Muscle layer of duodenum (tissue), 2 donors: Measurements from ENCODE around the gene METTL23.

Source experiments
- H3K27ac ChIP-seq: one replicate; pipeline ENCODE4 v1.7.0; 2013; ENCODE audit warnings: mild to moderate bottlenecking, low read length
- H3K27me3 ChIP-seq: one replicate; pipeline ENCODE4 v1.7.0; 2013; ENCODE audit warnings: low read depth, mild to moderate bottlenecking, control low read depth, low read length
- H3K36me3 ChIP-seq, 2 donors: one replicate each; pipeline ENCODE4 v1.7.0; 2013; ENCODE audit warnings: low read length in 2 of 2, control low read depth in 1 of 2, mild to moderate bottlenecking in 1 of 2; ENCODE audit not compliant: insufficient read depth in 2 of 2, control insufficient read depth in 1 of 2
- H3K4me1 ChIP-seq, 2 donors: one replicate each; pipeline ENCODE4 v1.7.0; 2013; ENCODE audit warnings: low read length in 2 of 2, mild to moderate bottlenecking in 2 of 2, control low read depth in 1 of 2, moderate library complexity in 1 of 2; ENCODE audit not compliant: insufficient read depth in 2 of 2, control insufficient read depth in 1 of 2
- H3K4me3 ChIP-seq, 2 donors: one replicate each; pipeline ENCODE4 v1.7.0; 2013; ENCODE audit warnings: low read length in 2 of 2, low read depth in 1 of 2, mild to moderate bottlenecking in 1 of 2
- H3K9me3 ChIP-seq, 2 donors: one replicate each; pipeline ENCODE4 v1.7.0; 2013; ENCODE audit warnings: low read length in 2 of 2, control low read depth in 1 of 2, mild to moderate bottlenecking in 1 of 2; ENCODE audit not compliant: control insufficient read depth in 1 of 2
- donor health status: healthy.

Gene METTL23

GRCh38 chr17:76753061-76753961 lies 26.7 kb downstream of the METTL23 start:
- Histone ChIP-seq H3K27me3 (no peaks in the 10 kb centered on the region), H3K9me3 (no peaks in the 10 kb centered on the region), H3K4me3 (no peak overlapping the region), H3K4me1 (no peaks in the 10 kb centered on the region), H3K27ac (no peak overlapping the region), H3K36me3 (peaks cover 6 to 17% of the 10 kb centered on the region in 2 donors)

- no peak overlapping the region for H3K4me3 ChIP-seq
- H3K36me3 ChIP-seq: peaks cover 6 to 22% of the 10 kb centered on the region in 2 donors
- H3K9me3 ChIP-seq: no peaks in the 10 kb centered on the region
- no peaks in the 10 kb centered on the region for H3K27me3 ChIP-seq
- no peak overlapping the region for H3K27ac ChIP-seq
- H3K4me1 ChIP-seq: no peaks in the 10 kb centered on the region
These were observed 28.6 kb downstream of the METTL23 start for GRCh38 chr17:76755285-76755684.

DNA sequence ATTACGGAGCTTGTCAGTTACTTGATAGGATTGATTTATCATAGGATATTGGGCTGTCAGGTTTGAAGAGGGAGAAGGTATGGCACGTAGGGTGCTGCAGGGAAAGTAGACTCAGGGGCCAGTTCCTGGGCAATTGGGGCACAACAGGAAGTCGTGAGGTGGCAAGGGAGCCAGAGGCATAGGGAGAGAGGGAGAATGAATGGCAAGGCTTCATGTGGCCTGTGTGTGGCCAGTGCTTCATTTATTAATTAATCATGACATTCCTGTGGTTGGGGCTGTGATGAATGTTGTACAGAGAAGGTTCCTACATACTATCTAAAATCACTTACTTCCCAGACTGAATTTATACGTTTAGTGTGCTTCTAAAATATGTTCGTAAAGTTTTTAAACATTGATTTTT lies 30.6 kb downstream of the METTL23 start:
- no peaks in the 10 kb centered on the region for H3K4me1 ChIP-seq
- no peaks in the 10 kb centered on the region for H3K27me3 ChIP-seq
- no peaks in the 10 kb centered on the region for H3K9me3 ChIP-seq
- no peak overlapping the region for H3K4me3 ChIP-seq
- no peak overlapping the region for H3K27ac ChIP-seq
- peaks cover 6 to 25% of the 10 kb centered on the region in 2 donors for H3K36me3 ChIP-seq

GRCh38 chr17:76758570-76758969 lies 31.9 kb downstream of the METTL23 start:
- Histone ChIP-seq H3K4me1 (no peaks in the 10 kb centered on the region), H3K4me3 (no peak overlapping the region), H3K27ac (no peak overlapping the region), H3K27me3 (no peaks in the 10 kb centered on the region), H3K36me3 (peaks cover 6 to 25% of the 10 kb centered on the region in 2 donors), H3K9me3 (no peaks in the 10 kb centered on the region)

DNA sequence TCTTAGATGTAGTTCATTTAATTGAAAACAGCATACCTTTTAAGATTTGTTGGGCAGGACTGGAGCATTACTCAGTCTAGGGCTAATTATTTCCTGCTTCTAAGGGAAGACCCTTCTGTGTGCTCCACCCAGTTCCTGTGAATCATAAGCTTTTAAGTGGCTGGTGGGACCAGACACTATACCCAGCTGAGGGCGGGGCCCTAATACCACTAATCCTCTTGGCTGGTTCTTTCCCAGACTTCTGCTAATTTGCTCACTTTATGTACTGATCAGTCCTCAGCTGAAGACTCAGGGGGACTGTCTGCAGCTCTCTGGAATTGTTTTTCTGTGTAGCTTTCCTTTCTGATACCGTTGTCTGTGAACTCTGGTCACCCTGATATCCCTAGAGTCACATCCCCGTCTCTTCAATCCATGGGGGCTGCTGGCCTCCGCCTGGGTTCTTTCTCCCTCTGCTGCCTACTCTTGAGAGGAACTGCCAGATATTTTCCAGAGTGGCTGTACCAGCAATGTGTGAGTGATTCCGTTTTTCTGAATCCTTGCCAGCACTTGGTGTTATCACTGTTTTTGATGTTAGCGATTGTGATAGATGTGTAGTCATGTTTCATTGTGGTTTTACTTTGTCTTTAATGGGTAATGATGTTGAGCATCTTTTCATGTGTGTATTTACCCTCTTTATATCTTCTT lies 46.3 kb downstream of the METTL23 start:
- Histone ChIP-seq H3K27ac (no peak overlapping the region), H3K27me3 (no peaks in the 10 kb centered on the region), H3K4me1 (no peaks in the 10 kb centered on the region), H3K4me3 (no peak overlapping the region), H3K36me3 (peaks cover 32 to 62% of the 10 kb centered on the region in 2 donors), H3K9me3 (no peaks in the 10 kb centered on the region)

GRCh38 chr17:76775021-76775600 lies 48.5 kb downstream of the METTL23 start:
- H3K9me3 ChIP-seq: no peaks in the 10 kb centered on the region
- peaks cover 28 to 64% of the 10 kb centered on the region in 2 donors for H3K36me3 ChIP-seq
- H3K27ac ChIP-seq: no peak overlapping the region
- H3K4me3 ChIP-seq: no peak overlapping the region
- no peaks in the 10 kb centered on the region for H3K4me1 ChIP-seq
- no peaks in the 10 kb centered on the region for H3K27me3 ChIP-seq

- Histone ChIP-seq H3K9me3 (no peaks in the 10 kb centered on the region), H3K4me3 (no peak overlapping the region), H3K4me1 (no peaks in the 10 kb centered on the region), H3K27me3 (no peaks in the 10 kb centered on the region), H3K27ac (no peak overlapping the region), H3K36me3 (peaks cover 8 to 45% of the 10 kb centered on the region in 2 donors)
These were observed 54.7 kb downstream of the METTL23 start for GRCh38 chr17:76781056-76781982.

DNA sequence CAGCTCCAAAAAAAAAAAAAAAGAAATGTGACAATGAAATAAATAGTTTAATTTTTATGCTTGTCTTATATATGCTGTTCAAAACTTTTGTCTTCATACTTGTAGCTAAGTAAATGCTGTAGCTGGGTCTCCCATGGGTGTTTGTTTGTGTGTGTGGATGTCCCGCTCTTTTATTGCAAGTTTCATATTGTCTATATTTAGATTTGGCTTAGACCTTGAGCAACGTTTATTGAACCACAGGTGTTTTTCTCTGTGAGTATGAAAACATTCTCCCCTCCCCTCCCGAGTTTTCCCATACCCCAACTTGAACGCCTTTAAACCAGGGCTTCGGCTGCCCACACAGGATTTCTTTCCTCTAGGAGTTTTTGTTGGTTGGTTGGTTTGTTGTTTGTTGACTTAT lies 56.5 kb downstream of the METTL23 start:
- Histone ChIP-seq H3K4me3 (no peak overlapping the region), H3K4me1 (no peaks in the 10 kb centered on the region), H3K27ac (no peak overlapping the region), H3K9me3 (no peaks in the 10 kb centered on the region), H3K36me3 (peaks cover 8 to 40% of the 10 kb centered on the region in 2 donors), H3K27me3 (no peaks in the 10 kb centered on the region)
